Fibroblast of lung (primary cell): ENCODE results near the gene WWTR1. TPM values are rescaled to one million over a fixed set of nuclear protein-coding genes. Genes with fewer than 3 reads are reported as not detected.

ENCODE experiments used
- DNase-seq, 2 donors: peaks; one replicate each; pipeline versions ENCODE4 v3.0.0 to v3.0.0-alpha.2; 2010; ENCODE audit warnings: low read depth in 2 of 2
- H2AFZ ChIP-seq: 2 replicates; pipeline ENCODE4 v1.5.1; 2012; ENCODE audit warnings: low read length, control low read depth, inconsistent platforms
- H3K27ac ChIP-seq: 2 replicates; pipeline ENCODE4 v1.5.1; 2011; ENCODE audit warnings: low read length, control low read depth; ENCODE audit not compliant: insufficient read depth
- H3K27me3 ChIP-seq: 2 replicates; pipeline ENCODE4 v1.5.1; 2011; ENCODE audit warnings: mild to moderate bottlenecking, low read length; ENCODE audit not compliant: control insufficient read depth, insufficient read depth
- H3K36me3 ChIP-seq: 2 replicates; pipeline ENCODE4 v1.5.1; 2011; ENCODE audit warnings: low read length; ENCODE audit not compliant: control insufficient read depth, insufficient read depth
- H3K4me1 ChIP-seq: 2 replicates; pipeline ENCODE4 v1.5.1; 2011; ENCODE audit warnings: low read length; ENCODE audit not compliant: control insufficient read depth, insufficient read depth; ENCODE audit errors: extremely low read depth
- H3K4me2 ChIP-seq: 2 replicates; pipeline ENCODE4 v1.5.1; 2011; ENCODE audit warnings: low read length, control low read depth; ENCODE audit not compliant: insufficient read depth; ENCODE audit errors: extremely low read depth
- H3K4me3 ChIP-seq, 4 experiments: fragments of 200-600 bp in 1 of 4; sonication (generic) in 1 of 4; replicated peaks in 1 of 4; 2 replicates each; pipeline ENCODE4 v1.5.1; 2011 to 2016; ENCODE audit warnings: low read length in 4 of 4, low read depth in 3 of 4, mild to moderate bottlenecking in 3 of 4, control low read depth in 2 of 4, inconsistent platforms in 1 of 4, mixed read lengths in 1 of 4; ENCODE audit not compliant: insufficient read depth in 1 of 4; ENCODE audit errors: control extremely low read depth in 1 of 4
- H3K79me2 ChIP-seq: 2 replicates; pipeline ENCODE4 v1.5.1; 2012; ENCODE audit warnings: mild to moderate bottlenecking, low read length, inconsistent platforms; ENCODE audit not compliant: control insufficient read depth, insufficient read depth
- H3K9ac ChIP-seq: 2 replicates; pipeline ENCODE4 v1.5.1; 2011; ENCODE audit warnings: mild to moderate bottlenecking, low read length, control low read depth; ENCODE audit not compliant: insufficient read depth
- H3K9me3 ChIP-seq: 2 replicates; pipeline ENCODE4 v1.5.1; 2012; ENCODE audit warnings: low read depth, low read length; ENCODE audit not compliant: control insufficient read depth, insufficient read depth
- H4K20me1 ChIP-seq: 2 replicates; pipeline ENCODE4 v1.5.1; 2011; ENCODE audit warnings: low read length; ENCODE audit not compliant: control insufficient read depth, insufficient read depth; ENCODE audit errors: extremely low read depth
- EZH2 ChIP-seq: IDR thresholded peaks from 2 replicates; pipeline ENCODE4 v1.5.1; 2012; ENCODE audit warnings: low read length, control low read depth, mild to moderate bottlenecking; ENCODE audit errors: missing control alignments
- polyA plus RNA-seq, 2 donors: library from polyadenylated mRNA; depleted of rRNA in 1 of 2; stranded (reverse) in 1 of 2; unstranded in 1 of 2; fragments of >200 nt; gene quantifications; 2 replicates each; pipeline ENCODE4 v1.2.1, GENCODE V29; 2011 to 2012; ENCODE audit warnings: missing spikeins in 1 of 2
- total RNA-seq: library from RNA; depleted of rRNA; stranded (reverse); fragments of >200 nt; gene quantifications from 2 replicates; pipeline ENCODE4 v1.2.1, GENCODE V29; 2014
- TF ChIP-seq, protein P1 (sequence below), 2 donors: IDR thresholded peaks in 1 of 2; conservative IDR thresholded peaks in 1 of 2; 1 replicate in 1 of 2; 2 replicates in 1 of 2; pipeline ENCODE4 v1.5.1; 2011 to 2012; ENCODE audit warnings: low read length in 2 of 2, control low read depth in 1 of 2, inconsistent platforms in 1 of 2, low read depth in 1 of 2, mild to moderate bottlenecking in 1 of 2

The WWTR1 gene
- total and polyA plus RNA-seq, 2 donors (not counting 1 experiment from before 2014, with no cell fraction given), result 13.7 to 71.5 TPM

DNA sequence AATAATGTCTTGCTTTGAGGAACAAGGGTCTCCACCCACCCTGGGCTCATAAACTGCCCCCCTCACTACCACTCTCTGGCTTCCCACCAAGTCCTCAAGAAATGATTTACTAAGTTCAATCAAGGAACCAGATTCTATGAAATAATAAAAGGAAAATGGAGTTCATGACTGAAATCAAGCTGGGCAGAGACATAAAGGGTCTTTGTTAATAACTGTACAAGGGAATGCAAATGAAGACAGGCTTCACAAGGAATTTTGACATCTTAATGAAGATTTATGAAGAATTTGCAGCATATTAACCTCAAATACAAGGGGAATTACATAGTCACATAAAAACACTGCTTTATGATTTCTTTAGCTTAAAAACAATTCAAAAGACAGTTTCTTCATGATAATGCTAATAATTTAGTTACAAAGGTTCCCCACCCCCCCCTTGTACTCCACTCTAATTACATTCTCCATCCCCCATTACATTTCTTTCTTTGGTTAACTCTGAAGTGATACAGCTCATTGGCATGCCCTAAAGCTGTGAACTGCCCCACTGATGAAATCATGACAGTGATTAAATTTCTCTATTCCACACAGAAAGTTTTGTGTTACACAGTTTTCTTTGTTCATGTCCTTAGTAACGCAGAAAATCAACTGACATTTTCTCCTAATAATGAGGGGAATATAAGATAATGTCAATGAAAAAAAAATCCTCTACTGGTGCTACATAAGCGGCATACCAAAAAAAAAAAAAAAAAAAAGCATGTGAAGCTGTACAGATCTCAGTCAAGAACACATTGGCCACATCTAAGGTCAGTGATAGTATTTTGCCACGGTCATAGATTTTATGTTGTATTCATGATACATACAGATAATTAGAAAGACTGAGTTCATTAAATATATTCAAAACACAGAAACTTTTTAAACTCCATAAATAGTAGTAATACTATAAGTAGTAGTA lies 54.4 kb downstream of the WWTR1 start:
- Histone ChIP-seq H3K27me3 (no peaks in the 10 kb centered on the region), H4K20me1 (no peaks in the 10 kb centered on the region), H3K79me2 (peaks cover 33% of the 10 kb centered on the region), H2AFZ (no peak overlapping the region), H3K27ac (peak overlapping the region; percentile 47), H3K4me1 (peaks cover 15% of the 10 kb centered on the region), H3K9me3 (no peaks in the 10 kb centered on the region), H3K4me3 (no peak overlapping the region), H3K9ac (no peak overlapping the region), H3K36me3 (no peaks in the 10 kb centered on the region), H3K4me2 (no peak overlapping the region)
- TF ChIP-seq, protein P1, sequence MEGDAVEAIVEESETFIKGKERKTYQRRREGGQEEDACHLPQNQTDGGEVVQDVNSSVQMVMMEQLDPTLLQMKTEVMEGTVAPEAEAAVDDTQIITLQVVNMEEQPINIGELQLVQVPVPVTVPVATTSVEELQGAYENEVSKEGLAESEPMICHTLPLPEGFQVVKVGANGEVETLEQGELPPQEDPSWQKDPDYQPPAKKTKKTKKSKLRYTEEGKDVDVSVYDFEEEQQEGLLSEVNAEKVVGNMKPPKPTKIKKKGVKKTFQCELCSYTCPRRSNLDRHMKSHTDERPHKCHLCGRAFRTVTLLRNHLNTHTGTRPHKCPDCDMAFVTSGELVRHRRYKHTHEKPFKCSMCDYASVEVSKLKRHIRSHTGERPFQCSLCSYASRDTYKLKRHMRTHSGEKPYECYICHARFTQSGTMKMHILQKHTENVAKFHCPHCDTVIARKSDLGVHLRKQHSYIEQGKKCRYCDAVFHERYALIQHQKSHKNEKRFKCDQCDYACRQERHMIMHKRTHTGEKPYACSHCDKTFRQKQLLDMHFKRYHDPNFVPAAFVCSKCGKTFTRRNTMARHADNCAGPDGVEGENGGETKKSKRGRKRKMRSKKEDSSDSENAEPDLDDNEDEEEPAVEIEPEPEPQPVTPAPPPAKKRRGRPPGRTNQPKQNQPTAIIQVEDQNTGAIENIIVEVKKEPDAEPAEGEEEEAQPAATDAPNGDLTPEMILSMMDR (conservative IDR thresholded peaks at IDR 0.05 in 1 of 2, IDR thresholded peaks at IDR 0.05 in 1 of 2; ENCODE audit: low read depth in 1 of 2, low read length in 2 of 2), result no peak
- no peak for TF ChIP-seq EZH2
- peak; percentile 76 to 90 for DNase-seq

DNA sequence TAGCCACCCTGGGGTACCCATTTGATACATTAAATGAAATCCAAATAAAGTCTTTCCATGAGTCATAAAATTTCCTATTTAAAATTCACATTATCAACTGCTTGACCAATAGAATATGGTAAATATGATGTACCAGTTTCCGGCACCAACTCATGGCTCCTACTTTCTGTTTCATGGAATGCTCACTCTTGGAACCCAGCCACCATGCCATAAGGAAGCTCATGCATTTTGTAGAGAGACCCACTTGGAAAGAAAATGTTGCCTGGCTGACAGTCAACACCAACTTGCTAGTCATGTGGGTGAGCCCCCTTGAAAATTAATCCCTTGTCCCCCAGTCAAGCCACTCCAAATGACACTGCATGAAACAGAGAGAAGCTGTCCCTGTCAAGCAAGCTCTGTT lies 57.2 kb downstream of the WWTR1 start:
- Histone ChIP-seq H2AFZ (no peak overlapping the region), H3K4me2 (no peak overlapping the region), H3K79me2 (peaks cover 41% of the 10 kb centered on the region), H4K20me1 (no peaks in the 10 kb centered on the region), H3K9me3 (no peaks in the 10 kb centered on the region), H3K27me3 (no peaks in the 10 kb centered on the region), H3K9ac (no peak overlapping the region), H3K4me1 (peaks cover 20% of the 10 kb centered on the region), H3K36me3 (no peaks in the 10 kb centered on the region), H3K4me3 (no peak overlapping the region), H3K27ac (no peak overlapping the region)
- peak in 1 of 2 donors; percentile 59 for DNase-seq
- TF ChIP-seq, protein P1 (conservative IDR thresholded peaks at IDR 0.05 in 1 of 2, IDR thresholded peaks at IDR 0.05 in 1 of 2; ENCODE audit: low read depth in 1 of 2, low read length in 2 of 2), result no peak
- no peak for TF ChIP-seq EZH2

DNA sequence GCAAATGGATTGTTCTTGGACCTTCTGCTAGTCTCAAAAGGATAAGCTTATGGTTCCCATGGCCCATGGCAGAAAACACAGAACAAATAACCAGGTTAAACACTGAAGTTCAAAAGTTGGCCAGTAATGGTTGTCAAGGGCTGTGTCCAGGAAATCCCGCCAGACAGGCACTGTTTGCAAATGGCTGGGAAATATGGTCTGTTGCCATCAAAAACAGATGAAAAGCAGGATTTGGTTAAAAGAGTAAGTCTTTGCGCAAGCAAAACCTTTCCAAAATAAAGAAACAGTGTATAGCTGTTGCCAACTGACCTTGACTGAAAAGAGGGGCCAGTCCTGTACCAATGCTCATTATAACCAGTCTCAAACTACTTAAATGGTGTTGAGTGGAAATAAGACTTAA lies 58.6 kb downstream of the WWTR1 start:
- no peak overlapping the region for H2AFZ ChIP-seq
- no peaks in the 10 kb centered on the region for H3K27me3 ChIP-seq
- peak; percentile 65 to 87 for DNase-seq
- TF ChIP-seq, protein P1 (conservative IDR thresholded peaks at IDR 0.05 in 1 of 2, IDR thresholded peaks at IDR 0.05 in 1 of 2; ENCODE audit: low read depth in 1 of 2, low read length in 2 of 2), result no peak
- TF ChIP-seq EZH2, result no peak
- H3K9me3 ChIP-seq, result no peaks in the 10 kb centered on the region
- H3K4me1 ChIP-seq, result peaks cover 12% of the 10 kb centered on the region
- no peak overlapping the region for H3K27ac ChIP-seq
- no peaks in the 10 kb centered on the region for H4K20me1 ChIP-seq
- H3K36me3 ChIP-seq, result no peaks in the 10 kb centered on the region
- no peak overlapping the region for H3K9ac ChIP-seq
- no peak overlapping the region for H3K4me3 ChIP-seq
- no peak overlapping the region for H3K4me2 ChIP-seq
- H3K79me2 ChIP-seq, result peaks cover 33% of the 10 kb centered on the region
